HepG2 (cell line): ENCODE data around the gene PPP1R15B. TPM values are rescaled to one million over a fixed set of nuclear protein-coding genes. Genes with fewer than 3 reads are reported as not detected.

Experiments used
- ATF1 ChIP-seq: IDR thresholded peaks from 2 replicates; pipeline ENCODE4 v1.6.1; 2016; ENCODE audit warnings: mild to moderate bottlenecking, control low read depth
- CBX2 ChIP-seq, 2 experiments: fragments of 200-600 bp in 1 of 2; sonication (generic); formaldehyde crosslinking in 1 of 2; IDR thresholded peaks; 2 replicates each; pipeline versions ENCODE4 v1.7.0 to v1.8.1; 2018 to 2022; ENCODE audit warnings: low read depth in 2 of 2, low read length in 1 of 2, mild to moderate bottlenecking in 1 of 2, missing genetic modification reagents in 1 of 2
- FIP1L1 ChIP-seq: fragments of 200-400 bp; formaldehyde crosslinking; IDR thresholded peaks from 2 replicates; pipeline ENCODE4 v1.6.1; 2018; ENCODE audit warnings: low read depth, mild to moderate bottlenecking, low read length, moderate library complexity, borderline replicate concordance; ENCODE audit not compliant: insufficient read depth
- HNRNPH1 ChIP-seq: fragments of 200-400 bp; formaldehyde crosslinking; optimal IDR thresholded peaks from 2 replicates; pipeline ENCODE3; 2017; ENCODE audit warnings: mild to moderate bottlenecking, low read depth, low read length
- HOXA3 ChIP-seq: sonication (generic); formaldehyde crosslinking; IDR thresholded peaks from 2 replicates; pipeline ENCODE4 v1.5.0; 2020; ENCODE audit warnings: missing genetic modification reagents
- IRF2 ChIP-seq: IDR thresholded peaks from 2 replicates; pipeline ENCODE4 v1.6.1; 2018; ENCODE audit warnings: missing genetic modification reagents, missing compliant biosample characterization
- MAFK ChIP-seq, 2 experiments: IDR thresholded peaks in 1 of 2; conservative IDR thresholded peaks in 1 of 2; 2 replicates each; pipeline ENCODE4 v1.6.1; 2011; ENCODE audit warnings: improper control_type of control experiment in 2 of 2, low read length in 2 of 2
- NFYB ChIP-seq: sonication (generic); formaldehyde crosslinking; IDR thresholded peaks from 2 replicates; pipeline ENCODE4 v1.4.0; 2020; ENCODE audit warnings: missing genetic modification reagents
- PHF21A ChIP-seq: sonication (generic); formaldehyde crosslinking; IDR thresholded peaks from 2 replicates; pipeline ENCODE4 v1.5.0; 2020; ENCODE audit warnings: mild to moderate bottlenecking, missing genetic modification reagents
- PHF8 ChIP-seq: sonication (generic); formaldehyde crosslinking; IDR thresholded peaks from 2 replicates; pipeline ENCODE4 v1.5.0; 2020; ENCODE audit warnings: missing genetic modification reagents
- POLR2G ChIP-seq: fragments of 200-400 bp; formaldehyde crosslinking; IDR thresholded peaks from 2 replicates; pipeline ENCODE4 v1.6.1; 2018; ENCODE audit warnings: mild to moderate bottlenecking, low read depth, low read length, moderate library complexity
- RBAK ChIP-seq: sonication (generic); formaldehyde crosslinking; IDR thresholded peaks from 2 replicates; pipeline ENCODE4 v1.5.1; 2020; ENCODE audit warnings: mild to moderate bottlenecking, missing genetic modification reagents
- SPEN ChIP-seq: sonication (generic); formaldehyde crosslinking; IDR thresholded peaks from 2 replicates; pipeline ENCODE4 v1.5.1; 2020; ENCODE audit warnings: low read depth, mild to moderate bottlenecking, missing genetic modification reagents
- ZBTB42 ChIP-seq: sonication (generic); formaldehyde crosslinking; IDR thresholded peaks from 2 replicates; pipeline ENCODE4 v1.5.0; 2020; ENCODE audit warnings: mild to moderate bottlenecking, missing genetic modification reagents
- ZFP41 ChIP-seq: sonication (generic); formaldehyde crosslinking; IDR thresholded peaks from 2 replicates; pipeline ENCODE4 v1.4.0; 2020; ENCODE audit warnings: mild to moderate bottlenecking, missing genetic modification reagents, borderline replicate concordance
- ZNF136 ChIP-seq: sonication (generic); formaldehyde crosslinking; IDR thresholded peaks from 2 replicates; pipeline ENCODE4 v1.8.1; 2022; ENCODE audit warnings: low read depth, mild to moderate bottlenecking, moderate library complexity, missing genetic modification reagents
- ZNF20 ChIP-seq: sonication (generic); formaldehyde crosslinking; IDR thresholded peaks from 2 replicates; pipeline ENCODE4 v1.4.0; 2020; ENCODE audit warnings: mild to moderate bottlenecking, moderate library complexity, missing genetic modification reagents
- ZNF317 ChIP-seq: sonication (generic); formaldehyde crosslinking; IDR thresholded peaks from 2 replicates; pipeline ENCODE4 v1.5.0; 2020; ENCODE audit warnings: mild to moderate bottlenecking, missing genetic modification reagents
- ZNF382 ChIP-seq: sonication (generic); formaldehyde crosslinking; IDR thresholded peaks from 2 replicates; pipeline ENCODE4 v1.5.0; 2020; ENCODE audit warnings: missing genetic modification reagents, mild to moderate bottlenecking, borderline replicate concordance
- ZNF549 ChIP-seq: sonication (generic); formaldehyde crosslinking; IDR thresholded peaks from 2 replicates; pipeline ENCODE4 v1.5.0; 2020; ENCODE audit warnings: missing genetic modification reagents
- ZNF558 ChIP-seq: sonication (generic); formaldehyde crosslinking; IDR thresholded peaks from 2 replicates; pipeline ENCODE4 v1.9.0; 2022; ENCODE audit warnings: mild to moderate bottlenecking, missing genetic modification reagents, borderline replicate concordance
- ZNF562 ChIP-seq: sonication (generic); formaldehyde crosslinking; IDR thresholded peaks from 2 replicates; pipeline ENCODE4 v1.8.0; 2022; ENCODE audit warnings: missing genetic modification reagents, borderline replicate concordance
- polyA plus RNA-seq, 8 experiments: library from polyadenylated mRNA; depleted of rRNA in 3 of 8; stranded (reverse) in 7 of 8; unstranded in 1 of 8; fragments of >200 nt; fragmentation: Illumina TruSeq in 4 of 8; extraction: Trizol in 4 of 8; gene quantifications; 2 replicates each; pipeline versions ENCODE4 v1.2.1 to v1.2.3, GENCODE V29; 2011 to 2016; ENCODE audit warnings: low read depth in 4 of 8, missing spikeins in 1 of 8, mixed read lengths in 1 of 8; ENCODE audit not compliant: insufficient read depth in 1 of 8
- total RNA-seq, 5 experiments: library from RNA; depleted of rRNA; stranded (reverse); fragments of >200 nt; fragmentation: Illumina TruSeq; extraction: Trizol; gene quantifications; 2 replicates each; pipeline ENCODE4 v1.2.3, GENCODE V29; 2016; ENCODE audit warnings: low read depth in 1 of 5
- TF ChIP-seq, protein P1 (sequence below): IDR thresholded peaks from 2 replicates; pipeline ENCODE4 v1.6.1; 2016; ENCODE audit warnings: control low read depth
- TF ChIP-seq, protein P2 (sequence below): sonication (generic); formaldehyde crosslinking; IDR thresholded peaks from 2 replicates; pipeline ENCODE4 v1.5.0; 2020; ENCODE audit warnings: mild to moderate bottlenecking, missing genetic modification reagents, borderline replicate concordance
- TF ChIP-seq, protein P3 (sequence below): IDR thresholded peaks from 2 replicates; pipeline ENCODE4 v1.6.1; 2016; ENCODE audit warnings: low read depth, borderline replicate concordance
- TF ChIP-seq, protein P4 (sequence below): sonication (generic); formaldehyde crosslinking; IDR thresholded peaks from 2 replicates; pipeline ENCODE4 v1.4.0; 2020; ENCODE audit warnings: mild to moderate bottlenecking, missing genetic modification reagents, borderline replicate concordance

The PPP1R15B gene
- total and polyA plus RNA-seq, 2 of the 13 experiments (the other 11 are each of a cell fraction or from before 2014, with no cell fraction given), result 13.4 to 23.8 TPM

DNA sequence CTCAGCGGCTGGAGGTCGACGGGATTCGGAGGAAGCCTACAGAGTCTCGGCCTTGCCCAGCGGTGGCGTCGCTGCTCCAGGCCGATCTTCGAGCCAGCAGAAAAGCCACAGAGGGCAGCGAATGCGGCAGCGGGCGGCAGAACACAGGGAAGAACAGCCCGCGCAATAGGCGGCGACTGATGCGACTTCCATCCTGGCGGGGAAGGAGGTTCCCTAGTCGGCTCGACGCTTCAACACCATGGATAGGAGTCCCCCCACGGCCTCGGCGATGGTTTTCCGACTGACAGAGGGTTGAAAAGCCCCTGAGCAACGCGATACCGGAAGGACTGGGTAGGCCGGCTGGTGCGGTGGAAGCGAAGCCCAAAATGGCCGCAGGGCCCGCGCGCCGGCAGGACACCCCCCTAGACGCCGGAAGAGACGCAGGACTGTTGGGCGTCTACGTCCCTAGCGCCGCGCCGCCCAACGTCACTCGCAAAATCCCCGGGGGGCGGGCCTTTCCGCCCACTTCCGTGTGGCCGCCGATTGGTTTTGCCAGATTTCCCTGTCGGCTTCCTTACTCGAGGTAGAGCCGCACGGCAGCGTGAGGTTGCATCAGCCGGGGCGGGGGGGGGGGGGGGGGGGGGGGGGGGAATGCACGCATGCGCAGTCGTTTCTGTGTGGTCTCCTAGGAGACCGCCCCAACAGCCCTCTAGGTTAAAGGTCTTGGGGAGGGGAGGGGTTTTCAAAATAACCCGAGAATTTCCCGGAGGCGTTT lies at the start of gene PPP1R15B (continued):
- no peak for TF ChIP-seq ZNF136 (CRISPR knock-in tag)
- TF ChIP-seq POLR2G, result peak; percentile 92
- TF ChIP-seq ZNF20, result no peak
- no peak for TF ChIP-seq ZNF562 (CRISPR knock-in tag)
- TF ChIP-seq, protein P1, sequence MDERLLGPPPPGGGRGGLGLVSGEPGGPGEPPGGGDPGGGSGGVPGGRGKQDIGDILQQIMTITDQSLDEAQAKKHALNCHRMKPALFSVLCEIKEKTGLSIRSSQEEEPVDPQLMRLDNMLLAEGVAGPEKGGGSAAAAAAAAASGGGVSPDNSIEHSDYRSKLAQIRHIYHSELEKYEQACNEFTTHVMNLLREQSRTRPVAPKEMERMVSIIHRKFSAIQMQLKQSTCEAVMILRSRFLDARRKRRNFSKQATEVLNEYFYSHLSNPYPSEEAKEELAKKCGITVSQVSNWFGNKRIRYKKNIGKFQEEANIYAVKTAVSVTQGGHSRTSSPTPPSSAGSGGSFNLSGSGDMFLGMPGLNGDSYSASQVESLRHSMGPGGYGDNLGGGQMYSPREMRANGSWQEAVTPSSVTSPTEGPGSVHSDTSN (CRISPR knock-in tag), result no peak
- TF ChIP-seq, protein P2, sequence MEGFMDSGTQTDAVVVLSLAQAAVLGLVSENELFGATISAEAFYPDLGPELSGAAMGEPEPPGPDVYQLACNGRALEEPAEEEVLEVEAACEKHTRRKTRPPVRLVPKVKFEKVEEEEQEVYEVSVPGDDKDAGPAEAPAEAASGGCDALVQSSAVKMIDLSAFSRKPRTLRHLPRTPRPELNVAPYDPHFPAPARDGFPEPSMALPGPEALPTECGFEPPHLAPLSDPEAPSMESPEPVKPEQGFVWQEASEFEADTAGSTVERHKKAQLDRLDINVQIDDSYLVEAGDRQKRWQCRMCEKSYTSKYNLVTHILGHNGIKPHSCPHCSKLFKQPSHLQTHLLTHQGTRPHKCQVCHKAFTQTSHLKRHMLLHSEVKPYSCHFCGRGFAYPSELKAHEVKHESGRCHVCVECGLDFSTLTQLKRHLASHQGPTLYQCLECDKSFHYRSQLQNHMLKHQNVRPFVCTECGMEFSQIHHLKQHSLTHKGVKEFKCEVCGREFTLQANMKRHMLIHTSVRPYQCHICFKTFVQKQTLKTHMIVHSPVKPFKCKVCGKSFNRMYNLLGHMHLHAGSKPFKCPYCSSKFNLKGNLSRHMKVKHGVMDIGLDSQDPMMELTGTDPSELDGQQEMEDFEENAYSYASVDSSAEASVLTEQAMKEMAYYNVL (CRISPR knock-in tag), result peak; percentile 29; the same call in 1 of the 2 replicates
- no peak for TF ChIP-seq FIP1L1
- TF ChIP-seq ZFP41 (CRISPR knock-in tag), result peak; percentile 50; the same call in 1 of the 2 replicates
- TF ChIP-seq ATF1, result peak; percentile 92
- peak; percentile 98 for TF ChIP-seq HOXA3
- no peak for TF ChIP-seq ZNF549 (CRISPR knock-in tag)
- TF ChIP-seq MAFK (conservative IDR thresholded peaks at IDR 0.05 in 1 of 2, IDR thresholded peaks at IDR 0.05 in 1 of 2; ENCODE audit: low read length in 2 of 2), result no peak
- TF ChIP-seq ZNF382, result no peak
- TF ChIP-seq ZNF558 (CRISPR knock-in tag), result no peak
- TF ChIP-seq PHF21A (CRISPR knock-in tag), result peak; percentile 37; the same call in 1 of the 2 replicates
- peak; percentile 91 for TF ChIP-seq PHF8 (CRISPR knock-in tag)
- no peak for TF ChIP-seq IRF2
- TF ChIP-seq, protein P3, sequence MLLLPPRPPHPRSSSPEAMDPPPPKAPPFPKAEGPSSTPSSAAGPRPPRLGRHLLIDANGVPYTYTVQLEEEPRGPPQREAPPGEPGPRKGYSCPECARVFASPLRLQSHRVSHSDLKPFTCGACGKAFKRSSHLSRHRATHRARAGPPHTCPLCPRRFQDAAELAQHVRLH, result peak; percentile 54; the same call in 1 of the 2 replicates
- no peak for TF ChIP-seq ZNF317
- TF ChIP-seq ZBTB42 (CRISPR knock-in tag), result no peak
- no peak for TF ChIP-seq HNRNPH1
- TF ChIP-seq CBX2 (IDR thresholded peaks at IDR 0.05; ENCODE audit: low read depth, low read length), result no peak
- TF ChIP-seq CBX2 (CRISPR knock-in tag; IDR thresholded peaks at IDR 0.05; ENCODE audit: low read depth), result no peak
- peak; percentile 56 for TF ChIP-seq SPEN (CRISPR knock-in tag)
- no peak for TF ChIP-seq RBAK (CRISPR knock-in tag)
- TF ChIP-seq NFYB (CRISPR knock-in tag), result peak; percentile 76
- TF ChIP-seq, protein P4, sequence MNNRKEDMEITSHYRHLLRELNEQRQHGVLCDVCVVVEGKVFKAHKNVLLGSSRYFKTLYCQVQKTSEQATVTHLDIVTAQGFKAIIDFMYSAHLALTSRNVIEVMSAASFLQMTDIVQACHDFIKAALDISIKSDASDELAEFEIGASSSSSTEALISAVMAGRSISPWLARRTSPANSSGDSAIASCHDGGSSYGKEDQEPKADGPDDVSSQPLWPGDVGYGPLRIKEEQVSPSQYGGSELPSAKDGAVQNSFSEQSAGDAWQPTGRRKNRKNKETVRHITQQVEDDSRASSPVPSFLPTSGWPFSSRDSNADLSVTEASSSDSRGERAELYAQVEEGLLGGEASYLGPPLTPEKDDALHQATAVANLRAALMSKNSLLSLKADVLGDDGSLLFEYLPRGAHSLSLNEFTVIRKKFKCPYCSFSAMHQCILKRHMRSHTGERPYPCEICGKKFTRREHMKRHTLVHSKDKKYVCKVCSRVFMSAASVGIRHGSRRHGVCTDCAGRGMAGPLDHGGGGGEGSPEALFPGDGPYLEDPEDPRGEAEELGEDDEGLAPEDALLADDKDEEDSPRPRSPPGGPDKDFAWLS (CRISPR knock-in tag), result no peak
